HL-60 (cell line): Measurements from ENCODE around the gene ADAMTS2.

Experiments used
- DNase-seq, 2 experiments: peaks; one replicate each; pipeline ENCODE4 v3.0.0-alpha.2; 2010 to 2020; ENCODE audit warnings: low read depth in 1 of 2, low spot score in 1 of 2
- H3K27ac ChIP-seq: fragments of 250-450 bp; sonication (Bioruptor Pico); replicated peaks from 2 replicates; pipeline ENCODE4 v1.5.1; 2020; ENCODE audit warnings: mild to moderate bottlenecking, moderate library complexity
- H3K27me3 ChIP-seq: fragments of 250-450 bp; sonication (Bioruptor Pico); 2 replicates; pipeline ENCODE4 v1.5.1; 2021; ENCODE audit warnings: mild to moderate bottlenecking, moderate library complexity; ENCODE audit not compliant: insufficient read depth, poor library complexity, severe bottlenecking
- H3K4me3 ChIP-seq: replicated peaks from 2 replicates; pipeline ENCODE4 v1.5.1; 2011; ENCODE audit warnings: mild to moderate bottlenecking, control low read depth, low read length; ENCODE audit not compliant: insufficient read depth
- CTCF ChIP-seq: IDR thresholded peaks from one replicate; pipeline ENCODE4 v1.5.1; 2011; ENCODE audit warnings: low read length, control low read depth, inconsistent platforms; ENCODE audit not compliant: insufficient read depth
- GABPA ChIP-seq: IDR thresholded peaks from 2 replicates; pipeline ENCODE4 v1.6.1; 2012; ENCODE audit warnings: low read depth
- POLR2AphosphoS5 ChIP-seq: IDR thresholded peaks from 2 replicates; pipeline ENCODE4 v1.6.1; 2012; ENCODE audit warnings: low read depth
- REST ChIP-seq: IDR thresholded peaks from 2 replicates; pipeline ENCODE4 v1.6.1; 2012; ENCODE audit warnings: low read depth; ENCODE audit not compliant: insufficient replicate concordance
- SPI1 ChIP-seq: IDR thresholded peaks from 2 replicates; pipeline ENCODE4 v1.6.1; 2012; ENCODE audit warnings: low read depth, mild to moderate bottlenecking, borderline replicate concordance

ADAMTS2 gene

GRCh38 chr5:179348011-179348530 lies 2.8 kb upstream of the ADAMTS2 start:
- DNase-seq = no peak
- TF ChIP-seq GABPA (no peak), SPI1 (no peak), POLR2AphosphoS5 (no peak), CTCF (no peak), REST (no peak)
- Histone ChIP-seq H3K27ac (no peak overlapping the region), H3K27me3 (peaks cover 27% of the 10 kb centered on the region), H3K4me3 (no peak overlapping the region)

DNA sequence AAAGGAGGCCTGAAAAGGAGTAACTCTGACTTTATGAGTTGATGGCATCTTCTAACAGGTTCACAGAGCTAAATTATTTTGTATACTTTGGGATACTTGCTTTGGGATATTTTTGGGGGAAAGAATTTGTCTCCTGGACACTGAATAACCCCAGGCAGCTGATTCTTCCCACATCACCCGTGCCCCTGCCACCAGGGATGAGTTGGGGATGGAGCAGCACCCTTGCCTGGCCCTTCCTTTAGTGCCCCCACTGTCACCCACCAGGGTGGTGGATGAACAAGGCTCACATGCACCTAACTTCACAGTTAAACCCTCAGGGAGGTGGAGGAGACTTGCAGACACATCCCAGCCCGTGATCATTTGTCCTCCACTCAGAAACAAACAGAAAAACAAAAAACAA lies 2.3 kb upstream of the ADAMTS2 start:
- DNase-seq = no peak
- Histone ChIP-seq H3K27ac (no peak overlapping the region), H3K4me3 (no peak overlapping the region), H3K27me3 (peaks cover 32% of the 10 kb centered on the region)
- TF ChIP-seq REST = no peak
- no peak for TF ChIP-seq SPI1
- no peak for TF ChIP-seq POLR2AphosphoS5
- TF ChIP-seq GABPA = no peak
- no peak for TF ChIP-seq CTCF

GRCh38 chr5:179346875-179347274 lies 1.6 kb upstream of the ADAMTS2 start:
- DNase-seq = no peak
- Histone ChIP-seq H3K27ac (no peak overlapping the region), H3K4me3 (no peak overlapping the region), H3K27me3 (peaks cover 39% of the 10 kb centered on the region)
- TF ChIP-seq GABPA (no peak), POLR2AphosphoS5 (no peak), CTCF (no peak)

GRCh38 chr5:179346401-179346800 lies 1.1 kb upstream of the ADAMTS2 start:
- no peak overlapping the region for H3K4me3 ChIP-seq
- peaks cover 39% of the 10 kb centered on the region for H3K27me3 ChIP-seq
- DNase-seq = no peak
- no peak overlapping the region for H3K27ac ChIP-seq
- no peak for TF ChIP-seq REST
- TF ChIP-seq CTCF = no peak
- TF ChIP-seq POLR2AphosphoS5 = no peak
- TF ChIP-seq SPI1 = no peak
- no peak for TF ChIP-seq GABPA
